Stimulated activated CD4-positive, alpha-beta T cell treated with anti-CD3 and anti-CD28 coated beads, Interleukin-4, amount 100 ng/mL, for 48 hours (primary cell): ENCODE data around the gene KIAA1614.

Experiments
- DNase-seq, 2 donors: peaks; one replicate each; pipeline ENCODE4 v3.0.0-alpha.2; 2020; ENCODE audit warnings: low read depth in 2 of 2

Gene KIAA1614

DNA sequence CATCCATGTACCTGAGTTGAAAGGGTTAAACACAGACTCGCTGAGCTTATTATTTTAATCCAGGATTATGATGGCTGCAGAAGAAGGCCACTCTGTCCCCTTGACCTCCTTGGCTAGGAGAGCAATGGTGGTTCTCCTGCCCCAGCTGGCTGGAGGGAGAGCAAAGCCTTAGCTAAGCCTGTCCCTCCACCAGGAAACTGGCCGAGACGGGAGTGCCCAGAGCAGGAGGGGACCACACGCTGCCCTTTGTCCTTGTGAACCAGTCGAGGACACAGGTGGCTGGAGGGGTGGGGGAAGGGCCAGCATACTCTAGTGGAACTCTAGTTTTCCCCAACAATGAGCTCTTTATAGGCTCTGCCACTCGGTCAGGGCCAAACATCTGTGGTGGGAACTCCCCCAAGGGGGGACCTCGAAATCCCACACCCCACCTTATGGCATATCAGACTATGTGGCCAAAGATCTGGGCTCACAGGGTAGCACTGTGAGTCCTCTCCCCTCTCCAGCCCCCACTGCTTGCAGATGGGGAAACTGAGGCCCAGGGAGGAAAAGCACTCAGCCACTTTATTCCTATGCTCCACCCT lies 12.9 kb downstream of the KIAA1614 start:
- DNase-seq: no peak

DNA sequence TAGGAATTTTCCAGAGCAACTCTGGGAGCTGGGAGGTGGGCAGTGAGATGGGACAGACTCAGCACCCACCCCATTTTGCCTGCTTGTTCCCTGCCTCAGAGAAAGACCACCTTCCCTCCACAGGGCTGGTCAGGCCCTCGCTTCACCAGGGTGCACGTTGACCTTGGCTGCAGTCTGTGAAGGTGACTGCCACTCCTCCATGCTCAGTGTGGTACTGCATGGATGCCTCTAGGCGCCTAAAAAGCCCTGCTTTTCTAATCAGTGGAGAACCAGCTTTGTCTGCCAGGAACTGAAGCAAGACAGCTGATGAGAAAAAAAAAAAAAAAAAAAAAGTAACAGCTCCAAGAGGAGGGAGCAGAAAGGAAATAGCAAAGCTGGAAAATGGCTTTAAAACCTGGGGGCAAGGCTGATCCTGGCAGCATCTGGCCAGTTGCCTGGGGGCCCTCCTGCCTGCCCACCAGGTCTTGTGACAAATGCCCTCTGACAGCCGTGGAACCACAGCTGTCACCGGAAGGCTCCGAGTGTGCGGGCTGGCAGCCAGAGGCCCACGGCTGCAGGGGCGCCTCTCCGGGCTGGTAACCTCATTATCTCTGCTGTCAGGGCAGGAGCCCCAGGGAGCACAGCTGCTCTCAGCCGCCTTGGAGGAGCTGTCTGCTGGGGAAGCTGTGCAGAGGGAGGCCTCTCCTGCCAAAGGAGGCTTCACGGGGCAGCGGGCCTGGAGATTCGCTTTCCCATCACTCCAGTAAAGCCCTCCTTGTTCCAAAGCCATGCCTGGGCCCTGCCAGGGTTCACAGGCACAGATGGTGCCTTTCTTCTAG lies 13.7 kb downstream of the KIAA1614 start:
- DNase-seq: no peak

DNA sequence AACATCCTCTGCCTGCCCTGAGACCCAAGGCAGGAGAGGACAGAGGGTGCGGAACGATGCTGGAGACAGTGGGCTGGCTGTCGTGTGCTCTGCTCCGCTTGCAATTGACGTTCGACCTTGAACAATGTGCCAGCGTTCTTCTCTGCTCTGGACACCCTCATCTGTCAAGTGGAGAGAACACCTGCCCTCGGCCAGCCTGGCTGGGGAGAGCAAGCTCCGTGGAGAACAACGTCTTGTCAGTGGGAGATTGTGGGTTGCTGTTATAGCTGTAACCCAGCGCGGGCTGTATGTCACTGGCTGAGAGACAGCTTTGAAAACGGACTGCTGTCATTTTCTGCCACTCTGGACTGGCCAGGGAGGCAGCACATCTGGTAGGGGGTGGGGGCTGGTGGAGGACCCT lies 14.7 kb downstream of the KIAA1614 start:
- no peak for DNase-seq

DNA sequence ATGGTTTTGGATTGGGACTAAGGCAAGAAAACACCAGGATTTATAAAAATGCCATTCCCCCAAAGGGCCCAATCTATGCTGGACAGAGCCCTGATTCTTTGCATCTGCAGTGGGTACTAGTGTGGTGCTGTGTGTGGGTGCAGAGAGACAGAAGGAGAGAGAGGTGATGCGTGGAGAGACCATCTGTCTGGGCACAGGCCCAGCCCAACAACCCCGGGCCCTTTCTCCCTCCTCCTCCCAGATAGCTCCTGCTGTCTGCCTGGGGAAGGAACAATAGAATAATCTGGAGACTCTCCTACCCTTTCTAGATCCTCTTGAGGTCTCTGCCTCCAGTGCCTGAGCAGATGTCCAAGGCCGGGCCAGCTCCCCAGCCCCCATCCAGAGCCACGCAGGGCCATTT lies 15.1 kb downstream of the KIAA1614 start:
- DNase-seq: no peak

DNA sequence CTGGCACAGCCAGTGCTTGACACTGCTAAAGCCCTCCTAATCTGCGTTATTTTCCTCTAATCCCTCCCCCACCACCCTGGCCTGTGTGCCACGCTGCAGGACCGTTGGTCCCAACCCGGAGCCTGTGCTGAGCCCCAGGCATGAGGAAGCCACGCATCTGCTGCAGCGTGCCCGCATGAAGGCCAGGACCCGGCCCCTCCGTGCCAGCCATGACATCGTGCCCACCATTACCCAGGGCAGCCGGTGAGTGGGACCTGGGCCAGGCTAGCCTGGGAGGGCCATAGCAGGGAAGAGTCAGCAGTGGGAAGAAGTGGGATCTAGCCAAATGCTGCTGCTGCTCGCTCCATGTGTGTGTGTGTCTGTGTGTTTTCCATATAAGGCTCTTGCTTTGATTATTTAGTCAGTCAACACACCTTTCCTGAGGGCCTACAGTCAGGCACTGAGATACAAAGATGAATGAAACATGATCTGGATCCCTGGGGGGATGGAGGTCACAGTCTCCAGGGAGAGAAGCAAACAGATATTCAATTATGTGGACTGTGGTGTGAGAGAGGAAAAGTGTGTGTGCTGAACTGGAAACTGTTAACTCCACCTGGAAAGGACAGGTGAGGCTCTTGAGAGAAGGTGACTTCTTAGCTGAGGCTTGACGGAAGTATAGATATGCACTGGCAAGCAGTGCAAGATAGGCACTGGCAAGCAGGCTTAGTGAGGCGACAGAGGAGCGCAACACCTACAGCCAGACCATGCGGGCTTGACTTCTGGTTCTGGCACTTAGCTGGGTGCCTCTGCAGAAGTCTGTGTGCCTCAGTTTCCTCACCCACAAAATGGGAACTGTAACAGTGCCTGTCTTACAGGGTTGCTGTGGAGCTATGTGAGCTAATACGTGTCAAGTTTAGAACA lies 15.9 kb downstream of the KIAA1614 start:
- DNase-seq: no peak

DNA sequence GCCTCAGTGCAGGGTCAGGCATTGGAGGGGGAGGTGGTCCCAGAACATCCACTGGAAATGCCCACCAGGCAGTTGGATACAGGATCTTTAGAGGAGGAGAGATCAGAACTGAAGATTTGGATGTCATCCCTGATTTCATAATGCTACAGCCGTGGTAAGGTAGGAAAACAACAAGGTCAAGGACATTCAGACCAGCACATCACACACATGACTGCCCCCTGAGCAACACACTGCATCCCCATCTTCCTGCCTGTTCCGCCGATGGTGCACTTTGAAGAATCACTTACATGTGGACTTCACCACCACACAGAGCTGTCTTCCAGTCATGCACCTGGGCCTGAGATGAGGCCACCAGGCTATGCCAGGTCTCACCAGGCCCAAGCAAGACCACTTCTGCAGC lies 16.7 kb downstream of the KIAA1614 start:
- no peak for DNase-seq

DNA sequence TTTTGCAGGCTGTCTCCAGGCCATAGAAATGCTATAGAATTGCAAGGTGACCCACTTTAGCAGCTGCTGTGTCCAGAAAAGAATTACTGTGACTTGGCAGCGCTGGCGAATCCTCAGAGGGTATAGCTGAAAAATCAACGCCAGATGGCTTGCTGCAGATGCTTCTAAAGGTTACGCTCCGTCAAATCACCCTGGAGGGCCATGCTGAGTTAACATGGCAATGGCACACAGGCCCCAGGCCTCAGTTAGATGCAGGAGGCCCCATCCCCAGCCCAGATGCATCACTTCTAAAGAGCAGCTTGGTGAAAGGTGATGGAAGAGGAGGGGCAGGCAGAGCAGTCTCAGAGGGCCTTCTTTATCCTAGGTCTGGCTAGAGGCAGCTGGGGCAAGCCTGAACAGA lies 18.0 kb downstream of the KIAA1614 start:
- DNase-seq: no peak

DNA sequence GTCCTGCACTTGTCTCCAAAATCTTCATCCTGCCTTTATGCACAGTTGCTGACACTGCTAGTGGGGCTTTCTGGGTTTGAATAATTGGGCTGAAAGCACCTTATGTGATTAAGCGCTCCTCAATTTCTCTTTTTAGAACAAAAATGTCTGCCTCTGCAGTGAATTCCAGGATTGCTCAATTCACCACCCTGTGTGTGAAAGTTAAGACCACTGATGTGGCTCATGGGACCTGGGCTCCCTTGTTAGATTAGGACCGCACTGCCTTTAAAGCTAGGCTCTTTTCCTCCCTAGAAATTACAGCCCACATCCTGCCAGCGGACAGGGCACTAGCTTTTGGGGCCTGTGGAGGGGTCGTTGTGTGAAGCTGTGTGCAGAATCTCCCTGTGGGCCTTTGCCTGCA lies 18.8 kb downstream of the KIAA1614 start:
- DNase-seq: no peak

DNA sequence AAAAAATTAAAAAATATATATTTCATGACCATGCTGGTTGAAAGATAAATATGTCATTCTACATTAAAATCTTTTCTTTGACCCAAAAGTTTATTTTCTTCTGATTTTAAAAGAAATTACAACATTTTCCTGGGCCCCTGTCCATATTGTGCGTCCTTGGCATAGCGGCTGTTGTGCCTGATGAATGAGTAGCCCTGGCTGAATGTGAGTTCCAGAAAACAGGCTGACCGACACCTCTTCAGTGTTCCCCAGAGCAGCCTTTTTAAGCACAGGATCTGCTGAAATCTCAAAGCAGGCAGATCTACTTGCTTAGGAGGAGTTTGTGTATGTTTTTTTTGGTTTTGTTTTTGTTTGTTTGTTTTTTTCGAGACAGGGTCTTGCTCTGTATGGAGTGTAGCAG lies 19.7 kb downstream of the KIAA1614 start:
- no peak for DNase-seq

DNA sequence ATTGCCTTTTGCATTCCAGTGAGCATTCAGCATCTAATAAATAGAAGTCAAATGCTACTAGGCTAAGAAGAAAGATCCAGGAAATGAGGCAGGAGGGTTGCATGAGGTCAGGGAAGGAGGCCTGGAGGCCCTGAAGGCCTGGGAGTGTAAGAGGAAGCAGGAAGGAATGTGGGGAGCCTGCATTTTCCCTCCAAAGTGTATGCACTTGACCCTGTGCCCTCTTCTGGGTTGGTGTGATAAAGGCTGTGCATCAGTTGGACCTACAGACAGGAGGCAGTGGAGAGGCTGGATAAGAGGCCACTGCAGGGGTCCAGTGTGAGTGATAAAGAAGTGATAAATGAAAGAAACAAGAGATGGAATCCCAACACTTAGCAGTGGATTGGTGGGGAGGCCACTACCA lies 20.4 kb downstream of the KIAA1614 start:
- no peak for DNase-seq

DNA sequence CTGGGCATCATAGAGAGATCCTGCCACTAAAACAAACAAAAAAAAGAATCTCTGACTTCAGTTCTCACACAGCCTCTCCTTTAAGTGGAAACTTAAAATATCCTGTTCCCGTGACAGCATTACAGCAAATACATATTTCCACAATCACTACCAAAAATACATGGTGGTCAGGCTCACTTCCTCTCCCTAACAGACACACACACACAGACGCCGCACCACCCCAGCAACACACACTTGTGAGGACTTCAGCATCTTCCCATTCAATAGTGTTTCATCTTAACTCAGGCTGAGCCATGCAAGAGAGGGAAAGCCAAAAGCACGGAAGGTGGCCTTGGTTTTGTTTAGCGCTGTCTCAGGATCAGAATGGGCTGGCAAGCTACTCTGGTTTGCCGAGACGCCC lies 21.9 kb downstream of the KIAA1614 start:
- DNase-seq: no peak

DNA sequence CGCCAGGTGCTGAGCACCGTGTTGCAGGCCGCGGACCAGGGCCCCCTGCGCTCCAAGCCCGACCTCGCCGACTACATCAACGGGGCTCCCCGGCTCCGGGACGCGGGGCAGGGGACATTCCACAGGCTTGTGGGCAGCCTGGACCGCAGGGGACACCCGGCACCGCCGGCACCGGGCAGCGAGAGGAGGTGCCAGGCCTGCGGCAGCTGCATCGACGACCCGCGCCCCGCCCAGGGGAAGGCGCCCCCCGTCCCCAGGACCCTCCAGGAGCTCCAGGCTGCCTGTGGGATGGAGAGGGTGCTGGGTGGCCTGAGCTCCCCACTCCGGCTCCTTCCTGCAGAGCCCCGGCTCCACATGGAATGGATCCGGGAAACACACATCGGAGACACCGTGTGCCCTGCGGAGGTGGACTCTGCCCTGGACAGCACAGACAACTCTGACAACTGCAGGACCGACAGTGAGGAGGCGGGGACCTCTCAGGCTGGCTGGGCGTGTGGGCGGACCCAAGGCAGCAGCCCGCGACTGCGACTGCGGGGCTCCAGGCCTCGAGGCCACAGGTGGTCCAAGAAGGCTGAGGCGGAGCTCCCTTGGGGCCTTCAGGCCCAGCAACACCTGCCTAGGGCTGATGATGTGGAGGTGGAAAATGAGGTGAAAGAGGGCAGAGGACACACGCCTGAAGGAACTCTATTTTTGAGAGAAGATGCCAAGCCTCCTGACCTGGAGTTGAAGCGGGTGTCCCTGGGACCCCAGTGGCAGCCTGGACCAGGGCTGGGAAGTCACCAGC lies 22.8 kb downstream of the KIAA1614 start:
- no peak for DNase-seq

DNA sequence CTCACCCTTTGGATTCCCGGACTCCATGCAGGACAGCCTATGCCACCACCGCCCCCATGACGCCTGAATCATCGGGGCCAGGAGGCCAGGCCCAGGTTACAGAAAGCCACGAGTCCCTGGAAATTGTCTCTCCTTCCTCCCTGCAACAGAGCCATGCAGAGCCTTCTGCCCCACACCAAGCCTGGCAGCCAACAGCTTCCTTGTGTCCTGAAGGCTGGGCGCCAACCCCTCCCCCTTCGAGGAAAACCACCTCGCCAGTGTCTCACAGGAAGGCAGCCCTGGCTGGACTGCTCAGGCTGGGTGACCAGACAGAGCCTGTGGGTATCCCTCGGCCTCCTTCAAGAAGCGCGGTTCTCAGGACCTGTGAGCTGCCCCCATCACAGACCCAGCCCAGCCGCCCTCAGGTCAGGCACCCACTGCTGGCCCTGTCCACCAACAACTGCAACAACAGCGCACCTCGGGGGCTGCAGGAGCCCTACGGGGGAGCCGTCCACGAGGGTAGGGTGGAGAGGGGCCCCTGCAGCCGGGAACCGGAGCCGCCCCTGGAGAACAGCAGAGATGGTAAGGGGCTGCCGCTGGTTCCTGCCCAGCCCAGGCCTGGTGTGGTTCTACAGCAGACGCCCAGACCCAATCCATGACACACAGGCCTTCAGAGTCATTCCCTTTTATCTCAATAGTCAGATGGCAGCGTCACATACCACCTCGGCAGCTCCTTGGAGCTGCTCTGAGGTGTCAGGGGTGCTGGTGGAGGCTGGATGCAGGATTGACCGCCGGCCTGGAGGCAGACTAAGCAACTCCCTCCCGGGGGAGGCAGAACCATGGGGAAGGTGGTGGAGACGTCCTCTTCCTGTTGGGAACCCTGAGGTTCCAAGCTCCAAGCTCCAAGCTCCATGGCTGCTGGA lies 23.7 kb downstream of the KIAA1614 start:
- DNase-seq: no peak

DNA sequence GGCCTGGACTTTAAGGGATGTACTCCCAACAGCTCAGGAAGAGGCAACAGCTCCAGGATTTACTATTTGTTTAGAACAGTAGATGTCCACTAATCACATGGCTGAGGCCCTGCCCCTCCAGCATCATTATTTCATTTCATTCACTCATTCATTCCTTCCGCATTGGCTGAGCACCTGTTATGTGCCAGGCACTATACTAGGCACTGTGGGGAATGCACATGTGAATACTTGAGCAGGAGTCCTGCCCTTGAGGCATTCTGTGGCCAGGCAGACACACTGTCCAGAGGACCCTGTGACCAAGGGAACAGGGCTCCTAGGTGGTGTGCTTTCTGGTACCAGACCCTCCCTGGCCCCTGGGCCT lies 24.3 kb downstream of the KIAA1614 start:
- DNase-seq: no peak

DNA sequence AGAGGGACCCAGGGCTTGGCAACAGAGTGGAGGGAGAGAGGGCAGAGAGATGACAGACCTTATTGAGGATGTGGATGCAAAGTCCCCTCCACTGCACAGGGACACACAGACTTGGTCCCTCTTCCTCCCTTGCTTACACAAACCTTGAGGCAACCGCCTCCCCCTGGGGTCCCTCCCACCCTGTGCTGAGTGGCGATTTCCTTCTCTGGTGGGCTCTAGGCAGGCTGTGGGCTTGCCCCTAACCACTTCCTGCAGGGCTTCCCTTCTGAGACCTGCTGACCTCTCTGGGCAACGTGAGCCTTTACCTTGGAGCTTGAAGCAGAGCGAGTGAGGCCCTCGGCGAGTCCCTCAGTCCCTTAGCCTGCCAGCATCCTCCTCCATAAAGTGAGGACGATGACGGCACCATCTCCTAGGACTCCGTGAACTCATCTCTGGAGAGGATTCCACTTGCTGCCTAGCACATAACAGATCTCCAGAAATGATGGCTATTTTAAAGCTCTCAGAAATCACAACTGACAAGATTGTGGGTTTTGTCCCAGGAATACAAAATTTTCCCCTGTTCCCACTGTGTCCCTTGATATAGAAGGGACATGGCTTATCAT lies 25.0 kb downstream of the KIAA1614 start:
- DNase-seq: no peak

DNA sequence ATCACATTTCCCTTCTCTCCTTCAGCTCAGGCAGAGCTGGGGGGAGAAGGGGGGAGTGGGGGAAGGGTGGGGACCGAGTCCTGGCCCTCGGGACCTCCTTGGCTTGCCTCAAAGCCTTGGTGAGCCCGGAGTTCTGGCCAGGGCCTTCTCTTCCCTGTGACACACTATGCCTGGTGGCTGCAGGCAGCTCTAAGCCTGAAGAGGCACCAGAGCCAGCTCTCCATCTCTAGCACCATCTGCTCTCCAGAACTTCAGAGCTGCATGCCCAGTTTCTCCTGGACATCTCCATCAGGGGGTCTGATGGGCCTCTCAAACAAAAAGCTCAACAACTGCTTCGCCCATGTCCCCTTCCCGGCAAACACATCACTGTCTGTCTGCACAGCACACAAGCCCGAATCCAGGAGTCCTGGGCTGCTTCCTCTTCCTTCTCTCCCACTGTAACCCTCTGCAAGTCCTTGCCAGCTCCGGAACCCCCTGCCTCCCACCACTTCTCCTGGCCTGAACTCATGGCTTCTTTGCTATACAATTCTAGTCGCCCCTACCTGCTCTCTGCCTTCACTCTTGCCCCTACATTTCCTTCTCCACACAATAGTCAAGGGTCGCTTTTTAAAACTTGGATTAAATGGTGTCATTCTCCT lies 26.5 kb downstream of the KIAA1614 start:
- DNase-seq: no peak

DNA sequence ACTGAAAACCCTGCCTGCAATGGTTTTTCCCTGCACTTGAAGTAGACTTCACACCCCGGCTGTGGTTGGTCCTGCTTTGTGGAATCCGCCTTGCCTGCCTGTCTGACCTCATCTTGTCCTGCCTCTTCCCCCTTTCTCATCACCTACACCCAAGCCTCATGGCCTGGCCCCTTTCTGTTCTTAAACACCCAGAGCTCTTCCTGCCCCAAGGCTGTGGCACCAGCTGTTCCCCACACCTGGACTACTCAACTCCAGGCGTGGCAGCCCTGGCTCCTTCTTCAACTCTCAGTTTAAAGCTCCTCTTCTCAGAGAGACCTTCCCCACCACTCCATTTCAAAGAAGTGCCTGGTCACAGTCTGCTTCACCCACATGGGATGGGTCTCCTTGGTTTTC lies 27.0 kb downstream of the KIAA1614 start:
- no peak for DNase-seq

DNA sequence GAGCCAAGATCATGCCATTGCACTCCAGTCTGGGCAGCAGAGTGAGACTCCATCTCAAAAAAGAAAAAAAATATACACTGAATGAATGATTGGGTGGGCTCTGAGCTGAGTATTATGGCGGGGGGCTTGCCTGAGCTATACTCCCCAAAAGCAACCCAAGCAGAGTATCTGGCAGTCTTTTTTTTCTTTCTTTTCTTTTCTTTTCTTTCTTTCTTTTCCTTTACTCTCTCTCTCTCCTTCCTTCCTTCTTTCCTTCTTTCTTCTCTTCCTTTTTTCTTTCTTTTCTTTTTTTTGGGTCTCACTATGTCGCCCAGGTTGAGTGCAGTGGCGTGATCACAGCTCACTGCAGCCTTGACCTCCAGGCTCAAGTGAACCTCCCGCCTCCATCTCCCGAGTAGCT lies 27.7 kb downstream of the KIAA1614 start:
- no peak for DNase-seq

DNA sequence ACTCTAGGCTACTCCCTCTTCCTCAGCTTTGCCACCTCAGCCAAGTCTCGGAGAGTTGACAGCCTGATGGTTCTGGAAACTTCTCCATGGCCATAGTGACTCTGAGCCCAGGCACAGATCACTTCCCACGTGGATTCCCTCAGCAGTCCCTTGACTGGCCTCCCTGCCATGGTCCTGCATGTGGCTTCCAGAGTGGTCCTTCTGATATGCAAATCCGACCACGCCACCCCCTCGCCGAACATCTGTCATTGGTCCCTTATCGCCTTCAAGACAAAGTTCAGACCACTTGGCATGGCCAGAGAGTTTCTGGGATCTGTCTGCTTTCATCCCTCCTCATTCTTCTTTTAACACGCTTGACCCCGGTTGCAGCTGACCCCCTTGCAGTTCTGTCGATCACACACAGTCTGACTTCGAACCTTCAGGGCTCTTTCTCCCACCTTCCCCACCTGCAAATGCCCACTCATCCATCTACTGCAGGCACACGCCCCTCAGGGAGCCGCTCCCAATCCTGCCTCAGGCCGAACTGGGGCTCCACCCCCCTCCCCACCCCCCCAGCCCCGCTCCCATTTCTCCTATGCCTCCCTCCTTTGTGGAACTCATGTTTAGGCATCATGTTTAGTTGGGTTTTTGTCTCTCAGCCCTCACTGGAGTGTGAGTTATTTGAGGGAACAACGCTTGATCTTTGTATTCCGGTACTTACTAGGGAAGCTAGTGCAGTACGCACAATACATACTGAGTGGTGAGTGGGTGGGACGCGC lies 29.0 kb downstream of the KIAA1614 start:
- no peak for DNase-seq
